HG03442 (cell line): Measurements from ENCODE around the gene BIN1.

Source experiments
- ATAC-seq: cut with Tn5 transposase; IDR thresholded peaks from one replicate; pipeline ENCODE4 v1.9.1; 2021; ENCODE audit warnings: mild to moderate bottlenecking, moderate library complexity; ENCODE audit not compliant: unreplicated experiment

Gene BIN1

DNA sequence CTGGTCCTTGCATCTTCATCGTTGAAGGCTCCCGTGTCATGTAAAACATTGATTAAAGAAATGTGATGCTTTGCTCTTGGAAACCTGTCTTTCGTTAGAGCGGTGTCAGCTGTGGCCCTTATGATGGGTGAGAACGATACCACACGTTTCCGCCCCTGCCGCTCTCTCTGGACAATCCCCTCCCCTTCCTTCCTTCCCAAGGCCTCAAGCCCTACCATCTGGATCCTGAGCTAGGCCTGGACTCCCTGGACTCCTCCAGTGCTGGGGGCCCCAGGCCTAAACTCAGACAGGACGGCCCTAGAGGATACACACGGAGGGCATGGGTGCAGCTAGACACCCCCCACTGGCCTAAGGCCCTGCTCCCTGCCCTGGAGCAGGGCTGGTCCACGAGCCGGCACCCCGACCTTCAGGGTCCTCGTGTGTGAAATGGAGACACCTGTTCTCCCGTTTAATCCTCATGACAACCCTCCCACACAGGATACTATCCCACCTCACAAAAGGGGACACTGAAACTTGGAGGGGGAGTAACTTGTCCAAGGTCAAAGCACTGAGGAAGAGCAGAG is 13.2 kb downstream of the BIN1 start:
- no peak for ATAC-seq

DNA sequence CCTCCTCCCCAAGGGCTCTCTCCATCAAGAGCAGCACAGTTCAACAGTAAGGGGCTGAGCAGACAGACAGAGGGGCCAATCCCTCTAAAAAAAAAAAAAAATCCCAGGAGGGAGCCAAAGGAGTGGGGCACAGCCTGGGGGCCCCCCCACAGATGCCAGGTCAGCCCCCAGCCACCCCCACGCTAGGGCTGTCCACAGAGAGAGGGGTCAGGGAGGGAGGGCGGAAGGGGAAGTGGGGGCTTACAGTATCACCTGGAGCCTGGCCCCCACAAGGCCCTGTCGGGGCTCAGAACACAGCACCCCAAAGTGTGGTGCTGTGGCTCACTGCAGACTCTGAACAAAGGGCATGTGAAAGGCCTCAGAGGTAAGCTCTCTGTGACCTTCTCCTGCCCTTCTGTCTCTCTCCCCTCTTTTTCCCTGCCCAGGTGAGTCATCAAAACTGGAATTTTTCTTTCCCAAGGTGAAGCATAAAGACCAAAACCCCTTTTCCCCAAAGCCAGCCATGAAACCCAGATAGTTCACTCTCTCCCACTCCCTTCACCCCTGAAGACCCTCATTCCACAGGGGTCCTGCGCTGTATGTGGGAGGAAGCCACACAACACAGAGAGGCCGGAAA is 13.9 kb downstream of the BIN1 start:
- no peak for ATAC-seq

GRCh38 chr2:127092306-127092705 is 14.6 kb downstream of the BIN1 start:
- no peak for ATAC-seq

- ATAC-seq, result no peak
These were observed 15.1 kb downstream of the BIN1 start for GRCh38 chr2:127091886-127092285.

DNA sequence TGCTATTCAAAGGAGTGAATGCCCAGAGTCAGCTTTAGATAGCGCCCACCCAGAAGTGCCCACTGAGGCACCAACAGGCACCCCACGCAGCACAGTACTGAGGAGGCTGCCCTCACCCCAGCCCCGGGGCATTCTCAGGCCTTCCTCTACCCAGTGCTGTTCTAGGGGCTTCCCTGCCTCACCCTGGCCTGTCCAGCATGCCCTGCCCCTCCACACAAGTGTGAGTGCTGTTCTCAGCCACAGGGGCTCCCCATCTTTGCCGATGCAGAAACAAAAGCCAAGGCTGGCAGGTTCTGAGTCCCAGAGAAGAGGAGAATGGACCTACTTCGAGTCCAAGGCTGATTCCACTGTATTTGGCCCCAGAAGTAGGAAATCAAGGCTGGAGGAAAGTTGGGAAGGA is 15.8 kb downstream of the BIN1 start:
- ATAC-seq, result no peak

DNA sequence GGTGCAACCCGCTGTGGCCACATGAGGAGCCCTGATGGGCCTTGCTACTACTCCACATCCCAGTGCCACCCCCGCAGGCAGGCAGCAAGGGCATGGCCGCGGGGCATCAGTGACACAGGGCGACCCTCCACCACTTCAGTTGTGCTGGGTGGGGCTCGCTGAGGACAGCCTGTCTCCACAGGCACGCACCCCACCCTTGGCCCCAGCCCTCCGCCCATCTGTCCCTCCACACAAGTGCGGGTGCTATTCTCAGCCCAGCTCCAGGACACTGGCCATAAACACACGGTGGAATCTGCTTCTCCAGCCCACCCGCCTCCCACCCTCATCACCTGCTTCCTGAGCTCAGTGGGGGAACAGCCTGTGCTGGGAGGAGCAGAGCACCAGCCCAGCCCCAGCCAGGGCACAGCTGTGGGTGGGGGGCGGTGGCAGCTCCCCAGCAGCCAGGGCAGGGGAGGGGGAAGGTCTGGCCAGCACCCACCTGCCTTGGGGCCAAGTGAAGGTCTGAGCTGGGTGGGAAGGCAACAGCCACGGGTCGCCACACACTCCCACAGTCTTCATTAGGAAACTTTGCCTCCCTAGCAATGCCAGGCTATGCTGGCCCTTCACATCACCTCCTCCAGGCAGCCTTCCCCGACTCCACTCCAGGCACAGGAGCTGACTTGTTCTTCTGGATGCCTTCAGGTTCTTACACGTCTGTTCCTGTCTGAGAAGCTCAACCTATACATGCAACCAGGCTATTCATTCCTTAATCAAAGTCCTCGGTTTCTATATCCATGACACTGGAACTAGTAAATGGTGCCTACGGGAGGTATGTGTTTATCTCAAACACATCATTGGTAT is 16.5 kb downstream of the BIN1 start:
- no peak for ATAC-seq

- ATAC-seq, result no peak
These were observed 17.3 kb downstream of the BIN1 start for GRCh38 chr2:127089478-127090235.

GRCh38 chr2:127088706-127089105 is 18.2 kb downstream of the BIN1 start:
- no peak for ATAC-seq

DNA sequence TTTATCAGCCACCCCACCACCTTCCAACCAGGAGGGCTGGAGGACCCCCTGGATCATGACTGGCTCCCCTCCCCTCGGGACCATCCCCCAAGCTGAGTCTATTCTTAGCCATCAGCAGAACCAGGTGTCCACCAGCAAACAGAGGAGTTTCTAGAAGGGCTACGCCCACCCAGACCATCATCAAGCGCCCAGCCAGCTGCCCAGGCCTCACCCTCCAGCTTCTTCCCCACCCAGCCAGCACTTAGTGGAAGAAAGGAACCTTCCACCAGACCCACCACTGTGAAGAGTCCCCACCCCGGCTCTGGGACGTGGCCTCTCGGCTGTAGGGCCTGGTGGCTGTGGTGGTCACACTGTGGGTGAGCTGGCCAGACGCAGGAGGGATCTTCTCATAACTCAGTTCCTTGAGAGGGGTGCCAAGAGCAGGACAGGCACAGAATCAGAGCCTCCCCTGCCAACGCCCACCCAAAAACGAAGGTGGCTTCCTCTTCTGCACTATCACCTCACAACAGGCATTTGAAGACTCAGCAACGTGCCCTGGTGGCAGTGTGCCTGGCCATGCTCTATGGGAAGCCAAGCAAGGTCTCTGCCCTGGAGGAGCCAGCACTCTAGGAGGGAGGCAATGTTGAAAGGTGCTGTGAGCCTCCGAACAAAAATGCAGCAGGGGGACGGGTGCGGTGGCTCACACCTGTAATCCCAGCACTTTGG is 19.0 kb downstream of the BIN1 start:
- ATAC-seq, result no peak

GRCh38 chr2:127086990-127087790 is 19.8 kb downstream of the BIN1 start:
- ATAC-seq, result peak; percentile 57

GRCh38 chr2:127085317-127085681 is 21.7 kb downstream of the BIN1 start:
- peak; percentile 25 for ATAC-seq

DNA sequence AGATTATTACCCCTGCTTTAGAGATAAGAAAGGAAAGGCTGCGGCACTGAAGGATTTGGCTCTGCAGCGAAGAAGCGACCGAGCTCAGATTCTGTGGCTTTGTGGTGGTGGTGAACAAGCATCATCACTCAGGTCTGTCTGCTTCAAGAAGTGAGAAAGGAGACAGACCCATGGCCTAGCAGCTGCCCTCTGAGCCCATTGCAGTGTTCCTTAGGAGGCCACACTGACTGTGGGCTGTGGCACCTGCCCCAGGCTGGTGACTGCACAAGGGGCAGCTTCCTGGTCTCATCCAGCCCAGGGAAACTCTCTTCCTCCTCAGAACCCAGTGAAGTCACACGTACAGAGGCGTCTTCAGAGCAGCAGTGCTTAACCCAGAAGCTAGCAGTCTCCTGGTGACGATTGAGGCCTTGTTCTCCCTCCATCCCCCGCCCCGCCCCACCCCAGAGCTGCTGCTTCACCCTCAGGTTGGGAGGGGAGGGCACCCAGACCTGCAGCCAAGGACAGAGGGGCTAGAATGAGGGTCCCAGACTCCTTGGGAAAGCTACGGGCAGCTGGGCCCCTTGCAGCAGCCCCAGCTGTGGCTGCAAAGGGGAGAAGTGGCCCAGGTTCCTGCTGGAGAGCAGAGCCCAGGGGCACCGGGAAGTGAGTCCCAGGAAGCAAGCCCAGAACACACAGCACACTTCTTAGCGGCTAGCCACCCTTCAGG is 22.2 kb downstream of the BIN1 start:
- no peak for ATAC-seq

DNA sequence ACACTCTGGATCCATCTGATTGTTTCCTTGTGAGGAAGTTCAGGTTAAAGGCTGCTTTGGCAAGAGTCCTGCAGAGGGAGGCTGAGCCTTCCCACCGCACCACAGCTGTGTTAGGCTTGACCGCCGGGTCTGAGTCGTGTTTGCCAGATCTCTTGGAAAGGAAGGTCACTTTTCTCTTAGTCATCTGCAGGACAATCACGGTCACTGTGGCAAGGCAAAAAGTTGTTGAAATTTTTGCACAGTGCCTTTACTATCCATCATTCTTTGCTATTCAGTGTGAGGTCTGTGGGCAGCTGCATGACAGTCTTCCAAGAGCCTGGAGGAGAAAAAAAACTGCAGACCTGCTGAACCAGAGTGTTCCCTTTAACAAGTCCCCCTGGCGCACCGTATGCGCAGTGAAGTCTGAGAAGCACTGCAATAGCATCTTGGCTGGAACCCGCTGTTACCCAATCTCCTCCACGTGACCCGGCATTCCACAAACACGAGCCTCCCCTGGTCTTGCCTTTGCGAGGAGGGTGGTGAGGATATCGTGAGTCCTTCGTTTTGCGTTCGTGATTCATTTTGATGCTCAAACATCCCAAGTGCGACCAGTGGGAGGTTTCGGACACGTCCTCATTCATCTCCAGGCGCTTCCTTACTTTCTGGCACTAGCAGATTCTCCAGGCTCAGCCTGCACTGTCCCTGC is 23.0 kb downstream of the BIN1 start:
- no peak for ATAC-seq

DNA sequence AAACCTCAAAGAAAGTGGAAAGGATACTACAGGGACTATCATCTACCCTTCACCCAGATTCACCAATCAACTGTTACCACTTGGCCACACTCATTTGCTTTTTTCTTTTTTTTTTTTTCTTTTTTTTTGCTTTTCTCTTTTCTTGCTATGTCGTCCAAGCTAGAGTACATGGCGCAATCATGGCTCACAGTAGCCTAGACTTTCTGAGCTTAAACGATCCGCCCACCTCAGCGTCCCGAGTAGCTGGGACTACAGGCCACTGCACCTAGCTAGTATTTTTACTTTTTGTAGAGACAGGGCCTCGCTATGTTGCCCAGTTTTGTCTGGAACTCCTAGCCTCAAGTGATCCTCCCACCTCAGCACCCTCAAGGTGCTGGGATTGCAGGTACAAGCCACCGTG is 24.0 kb downstream of the BIN1 start:
- ATAC-seq, result no peak

GRCh38 chr2:127081826-127082633 is 24.9 kb downstream of the BIN1 start:
- peak; percentile 35 for ATAC-seq

GRCh38 chr2:127080938-127081755 is 25.8 kb downstream of the BIN1 start:
- peak; percentile 29 for ATAC-seq

GRCh38 chr2:127080226-127080937 is 26.6 kb downstream of the BIN1 start:
- peak; percentile 10 for ATAC-seq
